Urinary bladder (tissue), 4 donors: ENCODE results near the gene SORCS2. TPM values are rescaled to one million over a fixed set of nuclear protein-coding genes. Genes with fewer than 3 reads are reported as not detected.

Experiments
- DNase-seq: peaks from one replicate; pipeline ENCODE4 v3.0.0-alpha.2; 2015; ENCODE audit errors: extremely low spot score
- H3K27ac ChIP-seq: one replicate; pipeline ENCODE4 v1.5.1; 2013; ENCODE audit warnings: low read depth, mild to moderate bottlenecking, moderate library complexity
- H3K36me3 ChIP-seq: one replicate; pipeline ENCODE4 v1.6.1; 2013; ENCODE audit warnings: mild to moderate bottlenecking, moderate library complexity; ENCODE audit not compliant: insufficient read depth
- H3K4me1 ChIP-seq: one replicate; pipeline ENCODE4 v1.6.1; 2013; ENCODE audit warnings: mild to moderate bottlenecking, moderate library complexity; ENCODE audit not compliant: insufficient read depth
- H3K4me3 ChIP-seq: one replicate; pipeline ENCODE4 v1.5.1; 2013; ENCODE audit warnings: low read depth, low read length
- WGBS: extraction: QIAGEN DNeasy Blood & Tissue Kit; methylation state at CpG from one replicate; pipeline ENCODE4 v1.1.7; 2013; 5-methylcytosine and 5-hydroxymethylcytosine counted together
- polyA plus RNA-seq: library from polyadenylated mRNA; stranded (reverse); fragments of 200-250 nt; gene quantifications from one replicate; pipeline ENCODE4 v1.2.3, GENCODE V29; 2013
- total RNA-seq: library from RNA; depleted of rRNA; stranded (reverse); fragments of >200 nt; gene quantifications from one replicate; pipeline ENCODE4 v1.2.3, GENCODE V29; 2014
- donor health status: healthy with polysubstance abuse.
- donor health status: healthy.

The SORCS2 gene
- total and polyA plus RNA-seq, 2 donors, result 5.3 to 10.8 TPM

DNA sequence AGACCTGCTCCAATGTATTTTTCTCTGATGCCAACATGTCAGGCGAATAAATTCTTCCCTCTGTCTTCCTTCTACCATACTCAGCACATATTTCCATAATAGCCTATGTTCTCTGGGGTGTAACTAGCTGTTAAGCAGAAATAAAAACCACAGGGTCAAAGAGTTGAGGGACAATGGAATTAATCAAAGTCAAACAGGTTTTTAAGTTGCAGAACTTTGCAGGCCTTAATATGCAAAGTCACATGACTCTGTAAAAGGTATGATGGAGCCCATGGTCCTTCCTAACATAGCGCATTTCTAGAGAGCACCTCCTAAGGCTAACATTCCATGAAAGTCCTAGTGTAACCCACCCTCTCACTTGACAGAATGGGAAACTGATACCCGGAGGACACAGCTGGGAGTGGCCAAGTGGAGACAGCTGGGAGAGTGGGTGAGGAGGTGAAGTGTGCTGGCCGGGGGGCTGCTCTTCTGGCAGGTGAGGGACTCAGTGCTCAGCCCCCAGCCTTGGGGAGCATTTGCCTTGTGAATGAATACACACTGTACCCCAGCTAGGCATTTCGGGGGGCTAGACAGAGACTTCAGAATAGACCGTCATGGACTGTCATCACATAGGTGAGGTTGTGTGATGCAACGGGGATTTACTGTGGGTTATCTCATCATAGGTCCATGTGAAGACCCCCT is 8.4 kb upstream of the SORCS2 start:
- no peak for DNase-seq
- 94% methylated on average over 7 of the region's 7 CpGs for WGBS
- Histone ChIP-seq H3K4me1 (no peaks in the 10 kb centered on the region), H3K27ac (no peak overlapping the region), H3K4me3 (no peak overlapping the region), H3K36me3 (no peaks in the 10 kb centered on the region)

GRCh38 chr4:7185487-7186030 is 6.8 kb upstream of the SORCS2 start:
- DNase-seq, result no peak
- no peaks in the 10 kb centered on the region for H3K36me3 ChIP-seq
- no peak overlapping the region for H3K27ac ChIP-seq
- no peaks in the 10 kb centered on the region for H3K4me1 ChIP-seq
- no peak overlapping the region for H3K4me3 ChIP-seq
- WGBS, result 94% methylated on average over 10 of the region's 10 CpGs

DNA sequence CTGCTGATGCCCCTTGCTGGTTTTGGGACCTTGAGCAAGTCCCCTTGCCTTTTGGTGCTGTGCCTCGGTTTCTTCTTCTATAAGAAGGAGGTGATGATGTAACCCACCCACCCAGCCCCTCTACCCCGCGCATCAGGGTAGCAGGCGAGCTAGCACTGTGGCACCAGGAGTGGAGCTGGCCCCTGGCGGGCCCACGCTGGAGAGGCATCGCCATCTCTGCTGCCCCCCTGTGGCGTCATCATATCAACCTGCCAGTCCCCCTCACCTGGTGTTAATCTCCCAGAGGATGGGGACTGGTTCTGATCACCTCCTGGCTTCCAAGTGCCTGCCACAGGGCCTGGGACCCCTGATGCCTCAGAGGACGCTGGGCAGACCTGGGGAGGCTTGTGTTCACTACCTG is 6.3 kb upstream of the SORCS2 start:
- Histone ChIP-seq H3K4me3 (no peak overlapping the region), H3K4me1 (no peaks in the 10 kb centered on the region), H3K27ac (no peak overlapping the region), H3K36me3 (no peaks in the 10 kb centered on the region)
- 71% methylated on average over 9 of the region's 9 CpGs for WGBS
- DNase-seq, result no peak

DNA sequence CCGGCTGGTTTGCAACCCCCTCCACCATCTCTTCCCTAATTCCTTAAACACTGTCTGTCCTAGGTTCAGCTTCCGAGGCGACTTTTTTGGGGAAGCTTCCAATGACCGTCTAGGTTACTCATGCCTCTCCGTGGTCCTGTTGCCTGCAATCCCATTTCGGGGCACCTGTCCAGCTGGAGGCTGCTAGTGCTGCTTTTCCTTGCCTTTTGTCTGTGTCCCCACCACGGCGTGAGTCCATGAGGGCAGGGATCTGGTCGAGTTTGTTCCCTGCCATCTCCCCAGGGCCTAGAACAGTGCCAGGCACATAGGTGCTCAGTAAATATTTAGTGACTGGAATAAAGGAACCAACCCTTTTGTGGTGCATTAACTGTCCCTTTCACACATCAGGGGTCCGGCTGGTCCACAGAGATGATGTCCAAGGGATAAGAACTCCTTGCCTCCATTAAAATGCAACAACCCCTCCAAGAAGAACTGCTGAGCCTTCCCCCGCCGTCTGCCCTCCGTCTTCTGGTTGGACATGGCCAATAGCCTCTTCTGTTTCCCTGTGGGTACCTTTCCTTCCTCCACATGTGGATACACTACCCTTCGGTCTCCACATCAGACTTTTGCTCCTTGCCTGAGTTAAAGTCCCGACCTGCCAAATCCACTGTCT is 5.7 kb upstream of the SORCS2 start:
- Histone ChIP-seq H3K4me1 (no peaks in the 10 kb centered on the region), H3K27ac (no peak overlapping the region), H3K36me3 (no peaks in the 10 kb centered on the region), H3K4me3 (no peak overlapping the region)
- WGBS, result 85% methylated on average over 15 of the region's 15 CpGs
- no peak for DNase-seq

DNA sequence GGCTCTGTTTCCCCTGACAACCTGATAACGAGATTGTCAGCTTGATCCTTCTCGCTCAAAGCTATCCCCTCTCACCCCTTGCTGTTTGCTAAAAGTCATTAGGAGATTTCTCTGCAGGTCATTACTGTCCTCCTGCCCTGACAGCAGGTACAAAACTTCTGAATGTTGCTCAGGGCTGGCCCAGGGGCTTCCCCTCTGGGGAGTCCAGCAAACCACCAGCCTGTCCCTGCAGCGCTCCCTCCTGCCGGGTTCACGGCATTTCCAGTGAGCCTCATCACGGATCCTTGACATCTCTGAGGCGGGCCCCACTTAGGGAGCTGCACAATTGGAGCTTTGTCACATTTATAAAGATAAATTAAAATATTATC is 5.2 kb upstream of the SORCS2 start:
- 75% methylated on average over 7 of the region's 7 CpGs for WGBS
- Histone ChIP-seq H3K27ac (no peak overlapping the region), H3K4me3 (no peak overlapping the region), H3K36me3 (no peaks in the 10 kb centered on the region), H3K4me1 (no peaks in the 10 kb centered on the region)
- no peak for DNase-seq

DNA sequence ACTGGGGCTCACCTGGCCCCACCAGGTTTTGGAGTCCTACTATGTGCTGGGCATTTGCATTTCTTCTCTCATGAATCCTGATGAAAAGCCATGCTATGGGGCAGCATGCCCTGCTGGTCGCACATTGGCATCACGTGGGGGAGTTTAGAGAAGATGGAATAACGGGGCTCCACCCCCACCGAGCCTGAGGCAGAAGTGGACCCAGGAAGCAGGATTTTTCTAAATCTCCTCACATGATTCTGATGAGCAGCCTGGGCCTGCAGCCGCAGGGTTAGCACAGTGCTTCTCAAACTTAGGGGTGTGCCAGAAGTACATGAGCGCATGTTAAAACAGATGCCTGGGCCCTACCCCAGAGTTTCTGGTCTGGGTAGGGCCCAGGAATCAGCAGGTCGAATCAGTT is 4.6 kb upstream of the SORCS2 start:
- Histone ChIP-seq H3K36me3 (no peaks in the 10 kb centered on the region), H3K27ac (no peak overlapping the region), H3K4me3 (no peak overlapping the region), H3K4me1 (no peaks in the 10 kb centered on the region)
- WGBS, result 86% methylated on average over 7 of the region's 7 CpGs
- no peak for DNase-seq

- DNase-seq, result no peak
- 77% methylated on average over 12 of the region's 12 CpGs for WGBS
- no peaks in the 10 kb centered on the region for H3K36me3 ChIP-seq
- peaks cover 1% of the 10 kb centered on the region for H3K4me1 ChIP-seq
- no peak overlapping the region for H3K4me3 ChIP-seq
- no peak overlapping the region for H3K27ac ChIP-seq
Measured at GRCh38 chr4:7189066-7189465, 3.3 kb upstream of the SORCS2 start.

- no peak overlapping the region for H3K27ac ChIP-seq
- 79% methylated on average over 11 of the region's 11 CpGs for WGBS
- no peaks in the 10 kb centered on the region for H3K36me3 ChIP-seq
- H3K4me1 ChIP-seq, result peaks cover 1% of the 10 kb centered on the region
- no peak for DNase-seq
- H3K4me3 ChIP-seq, result no peak overlapping the region
Measured at GRCh38 chr4:7189475-7190277, 2.7 kb upstream of the SORCS2 start.

DNA sequence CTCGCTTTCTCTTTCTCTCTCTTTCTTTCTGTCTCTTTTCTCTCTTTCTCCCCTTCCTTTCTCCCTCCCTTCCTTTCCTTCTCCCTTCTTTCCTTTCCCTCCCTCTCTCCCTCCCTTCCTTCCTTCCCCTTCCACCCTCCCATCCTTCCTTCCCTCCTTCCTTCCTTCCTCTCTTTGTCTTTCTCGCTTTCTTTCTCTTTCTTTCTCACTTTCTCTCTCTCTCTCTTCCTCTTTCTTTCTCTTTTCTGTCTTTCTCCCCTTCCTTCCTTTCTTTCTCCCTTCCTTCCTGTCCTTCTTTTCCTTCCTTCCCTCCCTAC is 2.1 kb upstream of the SORCS2 start:
- Histone ChIP-seq H3K36me3 (no peaks in the 10 kb centered on the region), H3K4me3 (no peak overlapping the region), H3K4me1 (peaks cover 1% of the 10 kb centered on the region), H3K27ac (no peak overlapping the region)
- 88% methylated on average over 2 of the region's 2 CpGs for WGBS
- DNase-seq, result no peak

DNA sequence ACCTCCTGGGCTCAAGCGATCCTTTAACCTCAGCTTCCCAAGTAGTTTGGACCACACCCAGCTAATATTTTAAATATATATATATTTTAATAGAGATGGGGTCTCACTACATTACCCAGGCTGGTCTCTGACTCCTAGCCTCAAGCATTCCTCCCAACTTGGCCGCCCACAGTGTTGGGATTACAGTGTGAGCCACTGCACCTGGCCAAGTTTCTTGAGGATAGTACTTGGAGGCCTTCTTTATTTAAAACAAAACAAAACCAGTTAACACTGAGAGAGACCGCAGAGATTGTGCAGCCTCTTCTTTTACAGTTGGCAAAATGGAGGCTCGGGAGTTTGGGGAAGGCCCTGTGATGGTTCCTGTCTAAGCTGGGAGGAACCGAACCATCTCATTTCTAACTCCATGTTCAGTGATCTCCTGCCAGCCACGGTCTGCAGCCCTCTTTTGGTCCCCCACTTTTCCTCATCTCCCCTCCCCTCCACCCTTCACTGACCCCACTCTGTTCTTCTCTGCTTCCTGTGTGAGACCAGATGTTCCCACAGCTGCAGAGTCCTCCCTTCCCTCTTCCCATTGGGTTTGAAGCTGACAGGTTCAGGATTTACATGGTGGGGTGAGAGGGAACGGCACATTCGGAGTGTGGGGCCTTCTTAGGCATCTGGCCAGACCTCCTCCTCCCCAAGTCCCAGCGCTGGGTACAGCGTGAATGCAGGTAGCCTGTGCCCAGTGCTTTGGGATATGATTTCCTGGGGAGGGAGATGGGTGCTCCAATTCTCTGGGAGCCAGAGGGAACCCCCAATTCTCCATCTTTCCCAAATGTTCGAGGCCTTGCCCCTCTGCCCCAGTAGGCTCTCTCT is 1.4 kb upstream of the SORCS2 start:
- no peaks in the 10 kb centered on the region for H3K36me3 ChIP-seq
- H3K27ac ChIP-seq, result no peak overlapping the region
- H3K4me3 ChIP-seq, result no peak overlapping the region
- DNase-seq, result peak; percentile 56
- whole genome bisulfite sequencing, result 80% methylated on average over 11 of the region's 11 CpGs
- peaks cover 1% of the 10 kb centered on the region for H3K4me1 ChIP-seq

GRCh38 chr4:7191546-7192251 is 639 bp upstream of the SORCS2 start:
- no peak for DNase-seq
- 68% methylated on average over 22 of the region's 22 CpGs for WGBS
- H3K4me3 ChIP-seq, result peak overlapping the region; percentile 6
- peaks cover 1% of the 10 kb centered on the region for H3K4me1 ChIP-seq
- no peak overlapping the region for H3K27ac ChIP-seq
- no peaks in the 10 kb centered on the region for H3K36me3 ChIP-seq

DNA sequence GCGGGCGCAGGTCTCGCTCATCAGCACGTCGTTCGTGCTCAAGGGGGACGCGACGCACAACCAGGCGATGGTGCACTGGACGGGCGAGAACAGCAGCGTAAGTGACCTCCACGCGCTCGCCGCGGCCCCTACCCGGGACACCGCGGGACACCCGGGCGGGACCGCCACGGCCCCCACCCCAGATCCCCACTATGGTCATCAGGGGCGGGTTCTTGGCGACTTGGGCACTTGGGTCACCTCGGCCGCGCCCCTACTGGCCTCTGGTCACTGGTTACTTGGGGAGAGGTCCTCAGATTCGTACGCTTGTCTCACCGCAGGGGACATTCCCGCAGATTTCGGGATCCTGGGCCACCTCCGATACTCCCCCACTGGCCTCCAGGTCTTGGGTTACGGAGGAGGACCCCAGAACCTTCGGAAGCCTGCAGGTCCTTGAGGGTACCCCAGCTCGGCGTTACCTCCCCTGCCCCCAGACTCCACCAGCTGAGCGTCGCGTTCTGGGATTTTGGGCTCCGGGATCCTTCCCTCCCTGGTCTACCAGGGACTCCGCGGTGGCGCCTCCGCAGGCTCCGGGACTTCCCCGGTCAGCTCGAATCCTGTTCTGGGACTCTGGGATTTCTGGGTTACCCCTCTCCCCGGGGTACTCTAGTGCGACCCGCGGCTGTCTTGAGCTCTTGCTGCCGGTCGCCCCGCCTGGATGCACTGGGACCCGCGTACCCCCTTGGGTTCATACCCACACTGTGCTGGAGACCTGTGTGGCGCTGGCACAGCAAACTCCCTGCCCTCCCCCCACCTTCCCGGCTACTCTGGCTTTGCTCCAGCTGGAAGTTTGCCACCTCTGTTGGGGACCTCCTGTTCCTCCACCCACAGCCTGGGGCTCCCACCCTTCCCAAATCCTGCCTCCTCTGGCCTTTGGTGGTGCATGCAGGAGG is 956 bp downstream of the SORCS2 start:
- Histone ChIP-seq H3K36me3 (no peaks in the 10 kb centered on the region), H3K27ac (no peak overlapping the region), H3K4me3 (peak overlapping the region; percentile 57), H3K4me1 (peaks cover 1% of the 10 kb centered on the region)
- no peak for DNase-seq
- WGBS, result 3% methylated on average over 62 of the region's 62 CpGs
